ENCODE measurements around the gene CAMK2G.
A peak's percentile ranks its signal among the peaks of the same experiment; 100 is the strongest.

DNA sequence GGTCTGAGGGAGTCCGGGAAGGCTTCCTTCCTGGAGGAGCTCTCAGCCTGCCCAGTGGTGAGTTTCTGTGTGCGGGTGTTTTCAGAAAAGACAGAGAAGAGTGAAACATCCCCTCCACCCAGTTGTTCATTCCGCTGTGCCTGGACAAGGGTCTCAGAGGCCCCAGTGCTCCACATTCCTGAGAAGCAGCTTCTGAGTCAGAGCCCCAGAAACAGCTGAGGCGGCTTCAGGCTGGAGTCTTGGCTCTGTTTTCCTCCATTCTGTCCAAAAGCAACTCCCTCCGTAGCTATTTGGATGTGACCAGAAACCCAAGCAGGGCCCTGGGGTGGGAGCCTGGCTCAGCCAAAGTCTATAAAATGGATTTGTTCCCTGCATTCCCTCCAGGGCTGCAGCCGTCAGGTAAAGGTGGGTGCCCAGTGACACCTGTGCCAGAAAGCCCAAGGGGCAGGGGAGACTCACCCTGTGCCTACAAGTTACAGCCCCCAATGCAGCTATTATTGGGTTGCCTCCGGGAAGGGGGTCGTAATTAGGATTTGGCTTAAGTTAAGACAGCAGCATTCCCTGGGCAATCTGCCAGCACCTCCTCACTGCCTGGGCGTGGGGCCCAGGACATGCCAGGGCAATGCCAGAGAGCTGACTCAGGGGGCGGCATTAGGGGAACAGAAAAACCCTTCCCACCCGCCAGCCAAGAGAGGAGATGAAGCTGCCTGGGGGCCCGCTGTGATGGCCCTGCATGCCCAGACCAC, 13.1 kb upstream of the CAMK2G start:
- TF ChIP-seq, protein P1, sequence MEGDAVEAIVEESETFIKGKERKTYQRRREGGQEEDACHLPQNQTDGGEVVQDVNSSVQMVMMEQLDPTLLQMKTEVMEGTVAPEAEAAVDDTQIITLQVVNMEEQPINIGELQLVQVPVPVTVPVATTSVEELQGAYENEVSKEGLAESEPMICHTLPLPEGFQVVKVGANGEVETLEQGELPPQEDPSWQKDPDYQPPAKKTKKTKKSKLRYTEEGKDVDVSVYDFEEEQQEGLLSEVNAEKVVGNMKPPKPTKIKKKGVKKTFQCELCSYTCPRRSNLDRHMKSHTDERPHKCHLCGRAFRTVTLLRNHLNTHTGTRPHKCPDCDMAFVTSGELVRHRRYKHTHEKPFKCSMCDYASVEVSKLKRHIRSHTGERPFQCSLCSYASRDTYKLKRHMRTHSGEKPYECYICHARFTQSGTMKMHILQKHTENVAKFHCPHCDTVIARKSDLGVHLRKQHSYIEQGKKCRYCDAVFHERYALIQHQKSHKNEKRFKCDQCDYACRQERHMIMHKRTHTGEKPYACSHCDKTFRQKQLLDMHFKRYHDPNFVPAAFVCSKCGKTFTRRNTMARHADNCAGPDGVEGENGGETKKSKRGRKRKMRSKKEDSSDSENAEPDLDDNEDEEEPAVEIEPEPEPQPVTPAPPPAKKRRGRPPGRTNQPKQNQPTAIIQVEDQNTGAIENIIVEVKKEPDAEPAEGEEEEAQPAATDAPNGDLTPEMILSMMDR (IDR thresholded peaks at IDR 0.05), result peak in 1 of 4 experiments; percentile 12
- no peak for TF ChIP-seq EP300 (IDR thresholded peaks at IDR 0.05)
